Measurements from ENCODE around the gene BCL6.

BCL6 gene

DNA sequence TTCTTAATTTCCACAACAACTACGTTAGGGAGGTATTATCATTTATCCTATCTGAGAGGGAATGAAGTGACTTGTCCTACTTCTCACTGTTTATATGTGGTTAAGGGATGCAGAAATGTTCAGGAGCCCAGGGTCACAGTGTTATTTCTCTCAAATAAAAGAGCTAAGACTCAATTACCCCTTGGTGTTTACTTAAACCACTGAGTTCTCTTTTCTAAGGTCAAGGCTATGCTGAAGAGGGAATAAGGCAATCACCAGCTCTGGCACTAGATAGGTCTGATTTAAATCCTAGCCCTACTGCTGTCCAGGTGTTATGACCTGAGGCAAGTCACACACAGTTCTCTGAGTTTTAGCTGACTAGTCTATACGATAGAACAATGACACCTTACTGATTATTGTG lies 35.7 kb upstream of the BCL6 start:
- no peak overlapping the region for H3K23ac ChIP-seq (ENCODE audit: low read length)
- no peak overlapping the region for H3K18ac ChIP-seq (ENCODE audit: low read length)
- H4K8ac ChIP-seq (ENCODE audit: low read depth, low read length): no peak overlapping the region
- H2AFZ ChIP-seq (ENCODE audit: insufficient read depth, low read length, poor library complexity): no peak overlapping the region
- H3K4me3 ChIP-seq (ENCODE audit: low read depth, low read length): no peak overlapping the region
- peak overlapping the region; percentile 26 for H3K27ac ChIP-seq (ENCODE audit: low read depth, low read length)
- no peak overlapping the region for H3K9ac ChIP-seq (ENCODE audit: low read length)
- H3K36me3 ChIP-seq (ENCODE audit: control insufficient read depth in 1 of 2, insufficient read depth in 2 of 2, low read length in 2 of 2): no peaks in the 10 kb centered on the region
- peaks cover 5 to 6% of the 10 kb centered on the region in 2 experiments for H3K4me1 ChIP-seq (ENCODE audit: control insufficient read depth in 1 of 2, insufficient read depth in 2 of 2, low read length in 2 of 2)
- no CpG with 5 or more reads among the region's 2 CpGs for WGBS (ENCODE audit: extremely low coverage, insufficient coverage, insufficient read length)
- H2BK120ac ChIP-seq (ENCODE audit: insufficient read depth, low read length, poor library complexity): no peak overlapping the region
- H3K4me2 ChIP-seq (ENCODE audit: low read length): no peak overlapping the region
- H3K14ac ChIP-seq (ENCODE audit: low read length): no peak overlapping the region
- no peak overlapping the region for H2BK12ac ChIP-seq (ENCODE audit: low read length)
- no peak overlapping the region for H2BK5ac ChIP-seq (ENCODE audit: low read depth, low read length, poor library complexity)
- no peak overlapping the region for H4K91ac ChIP-seq (ENCODE audit: low read depth, low read length)
- DNase-seq: no peak
- no peak overlapping the region for H3K4ac ChIP-seq (ENCODE audit: low read depth, low read length)
- H3K9me3 ChIP-seq (ENCODE audit: insufficient read depth, low read depth, low read length): no peaks in the 10 kb centered on the region
- H3K27me3 ChIP-seq (ENCODE audit: insufficient read depth, low read length): no peaks in the 10 kb centered on the region
- no peaks in the 10 kb centered on the region for H3K79me2 ChIP-seq (ENCODE audit: control insufficient read depth, insufficient read depth, low read length, poor library complexity)
- peaks cover 7% of the 10 kb centered on the region for H3K79me1 ChIP-seq (ENCODE audit: low read length)
- H2AK5ac ChIP-seq (ENCODE audit: low read length): no peak overlapping the region
- no peak overlapping the region for H4K12ac ChIP-seq (ENCODE audit: low read depth, low read length)

DNA sequence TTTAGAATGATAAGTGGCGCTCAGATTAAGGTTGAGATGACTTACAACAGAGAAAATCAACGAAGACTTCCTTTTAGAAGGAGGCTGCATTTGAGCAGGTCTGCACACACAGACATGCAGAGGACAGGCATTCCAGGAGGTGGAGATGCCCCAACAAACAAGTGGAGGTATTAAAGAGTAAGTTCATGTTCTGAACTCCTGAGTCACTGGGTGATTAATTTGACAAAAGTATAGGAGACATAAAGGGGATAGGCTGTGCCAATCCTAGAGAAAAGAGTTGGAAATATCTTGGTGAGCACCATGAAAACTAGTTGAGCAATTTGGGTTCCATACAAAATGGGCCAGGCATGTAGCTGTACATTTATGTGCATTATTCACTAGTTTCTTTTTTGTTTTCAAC lies 33.5 kb upstream of the BCL6 start:
- H3K9me3 ChIP-seq (ENCODE audit: insufficient read depth, low read depth, low read length): no peaks in the 10 kb centered on the region
- H4K8ac ChIP-seq (ENCODE audit: low read depth, low read length): no peak overlapping the region
- H3K27me3 ChIP-seq (ENCODE audit: insufficient read depth, low read length): no peaks in the 10 kb centered on the region
- no peak overlapping the region for H4K12ac ChIP-seq (ENCODE audit: low read depth, low read length)
- H2AK5ac ChIP-seq (ENCODE audit: low read length): no peak overlapping the region
- no peak overlapping the region for H2BK12ac ChIP-seq (ENCODE audit: low read length)
- H2BK120ac ChIP-seq (ENCODE audit: insufficient read depth, low read length, poor library complexity): no peak overlapping the region
- H3K9ac ChIP-seq (ENCODE audit: low read length): no peak overlapping the region
- no peak overlapping the region for H3K27ac ChIP-seq (ENCODE audit: low read depth, low read length)
- H3K23ac ChIP-seq (ENCODE audit: low read length): no peak overlapping the region
- no peak overlapping the region for H2AFZ ChIP-seq (ENCODE audit: insufficient read depth, low read length, poor library complexity)
- H3K18ac ChIP-seq (ENCODE audit: low read length): no peak overlapping the region
- DNase-seq: no peak
- no peak overlapping the region for H2BK5ac ChIP-seq (ENCODE audit: low read depth, low read length, poor library complexity)
- no peaks in the 10 kb centered on the region for H3K36me3 ChIP-seq (ENCODE audit: control insufficient read depth in 1 of 2, insufficient read depth in 2 of 2, low read length in 2 of 2)
- H3K14ac ChIP-seq (ENCODE audit: low read length): no peak overlapping the region
- H3K4me3 ChIP-seq (ENCODE audit: low read depth, low read length): no peak overlapping the region
- no peak overlapping the region for H3K4ac ChIP-seq (ENCODE audit: low read depth, low read length)
- peaks cover 1% of the 10 kb centered on the region for H3K79me1 ChIP-seq (ENCODE audit: low read length)
- no peak overlapping the region for H4K91ac ChIP-seq (ENCODE audit: low read depth, low read length)
- H3K79me2 ChIP-seq (ENCODE audit: control insufficient read depth, insufficient read depth, low read length, poor library complexity): no peaks in the 10 kb centered on the region
- no peak overlapping the region for H3K4me2 ChIP-seq (ENCODE audit: low read length)
- H3K4me1 ChIP-seq (ENCODE audit: control insufficient read depth in 1 of 2, insufficient read depth in 2 of 2, low read length in 2 of 2): peaks cover 5 to 6% of the 10 kb centered on the region in 2 experiments
- no CpG with 5 or more reads among the region's 2 CpGs for WGBS (ENCODE audit: extremely low coverage, insufficient coverage, insufficient read length)

GRCh38 chr3:187777331-187777941 lies 32.2 kb upstream of the BCL6 start:
- no CpG with 5 or more reads among the region's 6 CpGs for WGBS (ENCODE audit: extremely low coverage, insufficient coverage, insufficient read length)
- no peaks in the 10 kb centered on the region for H3K79me1 ChIP-seq (ENCODE audit: low read length)

DNA sequence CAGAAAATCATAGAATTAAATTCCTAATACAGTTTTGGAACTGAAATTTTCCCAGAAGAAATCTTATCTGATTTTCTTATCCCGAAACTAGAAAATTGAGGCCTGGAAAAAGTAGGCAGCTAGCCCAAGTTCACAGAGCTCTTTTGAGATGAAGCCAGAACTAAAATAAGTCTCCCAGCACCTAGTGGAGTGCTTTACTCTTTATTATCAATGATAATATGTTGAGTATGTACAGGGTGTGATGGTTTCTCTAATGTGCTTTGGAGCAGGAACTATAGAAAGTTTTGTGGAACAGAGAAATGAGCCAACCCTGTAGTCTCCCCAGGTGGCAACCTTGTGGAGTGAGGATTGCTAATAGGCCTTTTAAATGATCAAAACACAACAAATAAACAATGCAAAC lies 30.3 kb upstream of the BCL6 start:
- Histone ChIP-seq H2BK120ac (ENCODE audit: insufficient read depth, low read length, poor library complexity) (no peak overlapping the region), H3K4me1 (ENCODE audit: control insufficient read depth in 1 of 2, insufficient read depth in 2 of 2, low read length in 2 of 2) (no peaks in the 10 kb centered on the region), H4K12ac (ENCODE audit: low read depth, low read length) (no peak overlapping the region), H3K36me3 (ENCODE audit: control insufficient read depth in 1 of 2, insufficient read depth in 2 of 2, low read length in 2 of 2) (no peaks in the 10 kb centered on the region), H3K9me3 (ENCODE audit: insufficient read depth, low read depth, low read length) (no peaks in the 10 kb centered on the region), H4K91ac (ENCODE audit: low read depth, low read length) (no peak overlapping the region), H3K79me2 (ENCODE audit: control insufficient read depth, insufficient read depth, low read length, poor library complexity) (no peaks in the 10 kb centered on the region), H3K9ac (ENCODE audit: low read length) (no peak overlapping the region), H2BK12ac (ENCODE audit: low read length) (no peak overlapping the region), H4K8ac (ENCODE audit: low read depth, low read length) (no peak overlapping the region), H3K27me3 (ENCODE audit: insufficient read depth, low read length) (no peaks in the 10 kb centered on the region), H3K23ac (ENCODE audit: low read length) (no peak overlapping the region), H3K14ac (ENCODE audit: low read length) (no peak overlapping the region), H2BK5ac (ENCODE audit: low read depth, low read length, poor library complexity) (no peak overlapping the region), H3K4ac (ENCODE audit: low read depth, low read length) (no peak overlapping the region), H3K4me3 (ENCODE audit: low read depth, low read length) (no peak overlapping the region), H3K18ac (ENCODE audit: low read length) (no peak overlapping the region), H2AFZ (ENCODE audit: insufficient read depth, low read length, poor library complexity) (no peak overlapping the region), H3K79me1 (ENCODE audit: low read length) (no peaks in the 10 kb centered on the region), H3K27ac (ENCODE audit: low read depth, low read length) (no peak overlapping the region), H2AK5ac (ENCODE audit: low read length) (no peak overlapping the region), H3K4me2 (ENCODE audit: low read length) (no peak overlapping the region)
- no peak for DNase-seq
- WGBS (ENCODE audit: extremely low coverage, insufficient coverage, insufficient read length): no CpG with 5 or more reads among the region's 1 CpG

More at GRCh38 chr3:187777331-187777941, 32.2 kb upstream of the BCL6 start:
- no peaks in the 10 kb centered on the region for H3K9me3 ChIP-seq (ENCODE audit: insufficient read depth, low read depth, low read length)
- no peaks in the 10 kb centered on the region for H3K36me3 ChIP-seq (ENCODE audit: control insufficient read depth in 1 of 2, insufficient read depth in 2 of 2, low read length in 2 of 2)
- no peak overlapping the region for H2BK120ac ChIP-seq (ENCODE audit: insufficient read depth, low read length, poor library complexity)
- H2BK5ac ChIP-seq (ENCODE audit: low read depth, low read length, poor library complexity): no peak overlapping the region
- H2BK12ac ChIP-seq (ENCODE audit: low read length): no peak overlapping the region
- H3K4ac ChIP-seq (ENCODE audit: low read depth, low read length): no peak overlapping the region
- H3K79me2 ChIP-seq (ENCODE audit: control insufficient read depth, insufficient read depth, low read length, poor library complexity): no peaks in the 10 kb centered on the region
- no peak overlapping the region for H4K12ac ChIP-seq (ENCODE audit: low read depth, low read length)
- no peak overlapping the region for H2AK5ac ChIP-seq (ENCODE audit: low read length)
- H3K14ac ChIP-seq (ENCODE audit: low read length): no peak overlapping the region
- no peaks in the 10 kb centered on the region for H3K27me3 ChIP-seq (ENCODE audit: insufficient read depth, low read length)
- no peak overlapping the region for H3K9ac ChIP-seq (ENCODE audit: low read length)
- H3K4me2 ChIP-seq (ENCODE audit: low read length): no peak overlapping the region
- no peak overlapping the region for H4K8ac ChIP-seq (ENCODE audit: low read depth, low read length)
- no peak overlapping the region for H3K4me3 ChIP-seq (ENCODE audit: low read depth, low read length)
- H2AFZ ChIP-seq (ENCODE audit: insufficient read depth, low read length, poor library complexity): no peak overlapping the region
- H3K18ac ChIP-seq (ENCODE audit: low read length): no peak overlapping the region
- no peak overlapping the region for H4K91ac ChIP-seq (ENCODE audit: low read depth, low read length)
- H3K4me1 ChIP-seq (ENCODE audit: control insufficient read depth in 1 of 2, insufficient read depth in 2 of 2, low read length in 2 of 2): peaks cover 5% of the 10 kb centered on the region in 2 experiments
- no peak overlapping the region for H3K27ac ChIP-seq (ENCODE audit: low read depth, low read length)
- H3K23ac ChIP-seq (ENCODE audit: low read length): no peak overlapping the region
- peak in 1 of 2 donors; percentile 28 for DNase-seq

Measured in trophoblast cell (in vitro differentiated cells and primary cell).